Neural cell (in vitro differentiated cells): ENCODE results near the gene KCNH5. TPM values are rescaled to one million over a fixed set of nuclear protein-coding genes. Genes with fewer than 3 reads are reported as not detected.

ENCODE experiments used
- H2AFZ ChIP-seq: fragments of 200-600, 300-800 bp; sonication (generic), shearing (Covaris generic); 2 replicates; pipeline ENCODE4 v1.6.0; 2014; ENCODE audit warnings: low read depth, mild to moderate bottlenecking, antibody characterized with exemption, low read length, moderate library complexity
- H3F3A ChIP-seq: fragments of 200-600 bp; shearing (Covaris generic); 2 replicates; pipeline ENCODE4 v1.6.1; 2016; ENCODE audit warnings: mild to moderate bottlenecking, moderate library complexity, mixed read lengths, antibody characterized with exemption, low read length; ENCODE audit not compliant: insufficient read depth, poor library complexity, severe bottlenecking
- H3K27ac ChIP-seq: fragments of 200-600, 300-800 bp; sonication (generic), shearing (Covaris generic); 2 replicates; pipeline ENCODE4 v1.5.1; 2014; ENCODE audit warnings: mild to moderate bottlenecking, low read length, moderate library complexity
- H3K27me3 ChIP-seq: fragments of 300-800, 200-600 bp; sonication (generic), shearing (Covaris generic); 2 replicates; pipeline ENCODE4 v1.6.0; 2014; ENCODE audit warnings: mild to moderate bottlenecking, low read depth, low read length, moderate library complexity; ENCODE audit not compliant: insufficient read depth
- H3K36me3 ChIP-seq: fragments of 300-800, 200-600 bp; sonication (generic), shearing (Covaris generic); 2 replicates; pipeline ENCODE4 v1.5.1; 2014; ENCODE audit warnings: mild to moderate bottlenecking, antibody characterized with exemption, low read length, moderate library complexity; ENCODE audit not compliant: insufficient read depth
- H3K4me2 ChIP-seq: fragments of 300-800, 200-600 bp; sonication (generic), shearing (Covaris generic); 2 replicates; pipeline ENCODE4 v1.6.0; 2014; ENCODE audit warnings: mild to moderate bottlenecking, low read length
- H3K4me3 ChIP-seq: fragments of 300-800, 200-600 bp; sonication (generic), shearing (Covaris generic); 2 replicates; pipeline ENCODE4 v1.5.1; 2014; ENCODE audit warnings: mild to moderate bottlenecking, low read length, moderate library complexity
- H3K79me2 ChIP-seq: fragments of 200-600 bp; shearing (Covaris generic); replicated peaks from 2 replicates; pipeline ENCODE4 v1.6.0; 2014; ENCODE audit warnings: mild to moderate bottlenecking, low read length, moderate library complexity; ENCODE audit not compliant: insufficient read depth
- H3K9ac ChIP-seq: fragments of 300-800, 200-600 bp; sonication (generic), shearing (Covaris generic); 2 replicates; pipeline ENCODE4 v1.6.1; 2016; ENCODE audit warnings: mild to moderate bottlenecking, low read length, mixed read lengths
- H3K9me2 ChIP-seq: fragments of 200-600 bp; shearing (Covaris generic); 2 replicates; pipeline ENCODE4 v1.6.1; 2016; ENCODE audit warnings: mild to moderate bottlenecking, low read length, mixed read lengths; ENCODE audit not compliant: insufficient read depth
- H3K9me3 ChIP-seq: fragments of 200-600, 300-800 bp; sonication (generic), shearing (Covaris generic); 2 replicates; pipeline ENCODE4 v1.6.1; 2016; ENCODE audit warnings: mild to moderate bottlenecking, mixed run types, low read length, moderate library complexity, mixed read lengths
- H4K20me1 ChIP-seq: fragments of 200-600 bp; shearing (Covaris generic); 2 replicates; pipeline ENCODE4 v1.6.1; 2016; ENCODE audit warnings: mild to moderate bottlenecking, mixed run types; ENCODE audit not compliant: insufficient read depth
- CTCF ChIP-seq: fragments of 450-650 bp; IDR thresholded peaks from 2 replicates; pipeline ENCODE4 v1.5.1; 2014; ENCODE audit warnings: antibody characterized with exemption, mild to moderate bottlenecking, moderate library complexity; ENCODE audit not compliant: poor library complexity, severe bottlenecking
- EP300 ChIP-seq: fragments of 450-650 bp; conservative IDR thresholded peaks from 2 replicates; pipeline ENCODE4 v1.6.1; 2014; ENCODE audit warnings: antibody characterized with exemption, mild to moderate bottlenecking, moderate library complexity; ENCODE audit not compliant: poor library complexity, severe bottlenecking
- EZH2 ChIP-seq: fragments of 200-600, 300-800 bp; shearing (Covaris generic), sonication (generic); IDR thresholded peaks from 2 replicates; pipeline ENCODE4 v1.6.1; 2014; ENCODE audit warnings: antibody characterized with exemption, low read length, borderline replicate concordance, mild to moderate bottlenecking; ENCODE audit not compliant: insufficient read depth, poor library complexity, severe bottlenecking
- MXI1 ChIP-seq: fragments of 450-650 bp; conservative IDR thresholded peaks from 2 replicates; pipeline ENCODE4 v1.6.1; 2014; ENCODE audit warnings: antibody characterized with exemption, mild to moderate bottlenecking; ENCODE audit not compliant: poor library complexity, severe bottlenecking
- POLR2AphosphoS5 ChIP-seq: IDR thresholded peaks from 2 replicates; pipeline ENCODE4 v1.6.1; 2012
- RAD21 ChIP-seq: fragments of 450-650 bp; conservative IDR thresholded peaks from 2 replicates; pipeline ENCODE4 v1.6.1; 2014; ENCODE audit warnings: antibody characterized with exemption, mild to moderate bottlenecking, moderate library complexity
- SMC3 ChIP-seq: fragments of 450-650 bp; conservative IDR thresholded peaks from 2 replicates; pipeline ENCODE4 v1.6.1; 2014; ENCODE audit warnings: antibody characterized with exemption, mild to moderate bottlenecking, moderate library complexity; ENCODE audit not compliant: poor library complexity
- TAF1 ChIP-seq: IDR thresholded peaks from 2 replicates; pipeline ENCODE4 v1.6.1; 2012; ENCODE audit warnings: low read depth
- polyA plus RNA-seq: library from polyadenylated mRNA; depleted of rRNA; stranded (reverse); fragments of >200 nt; gene quantifications from 2 replicates; pipeline ENCODE4 v1.2.3, GENCODE V29; 2014
- TF ChIP-seq, protein P1 (sequence below): IDR thresholded peaks from 2 replicates; pipeline ENCODE4 v1.6.1; 2012; ENCODE audit warnings: borderline replicate concordance

KCNH5 gene
- polyA plus RNA-seq, 1 donor from 2014 or later, result 0.95 TPM

GRCh38 chr14:62718629-62719028 lies 326.6 kb downstream of the KCNH5 start:
- no peaks in the 10 kb centered on the region for H3K36me3 ChIP-seq
- no peaks in the 10 kb centered on the region for H3F3A ChIP-seq
- TF ChIP-seq, protein P1, sequence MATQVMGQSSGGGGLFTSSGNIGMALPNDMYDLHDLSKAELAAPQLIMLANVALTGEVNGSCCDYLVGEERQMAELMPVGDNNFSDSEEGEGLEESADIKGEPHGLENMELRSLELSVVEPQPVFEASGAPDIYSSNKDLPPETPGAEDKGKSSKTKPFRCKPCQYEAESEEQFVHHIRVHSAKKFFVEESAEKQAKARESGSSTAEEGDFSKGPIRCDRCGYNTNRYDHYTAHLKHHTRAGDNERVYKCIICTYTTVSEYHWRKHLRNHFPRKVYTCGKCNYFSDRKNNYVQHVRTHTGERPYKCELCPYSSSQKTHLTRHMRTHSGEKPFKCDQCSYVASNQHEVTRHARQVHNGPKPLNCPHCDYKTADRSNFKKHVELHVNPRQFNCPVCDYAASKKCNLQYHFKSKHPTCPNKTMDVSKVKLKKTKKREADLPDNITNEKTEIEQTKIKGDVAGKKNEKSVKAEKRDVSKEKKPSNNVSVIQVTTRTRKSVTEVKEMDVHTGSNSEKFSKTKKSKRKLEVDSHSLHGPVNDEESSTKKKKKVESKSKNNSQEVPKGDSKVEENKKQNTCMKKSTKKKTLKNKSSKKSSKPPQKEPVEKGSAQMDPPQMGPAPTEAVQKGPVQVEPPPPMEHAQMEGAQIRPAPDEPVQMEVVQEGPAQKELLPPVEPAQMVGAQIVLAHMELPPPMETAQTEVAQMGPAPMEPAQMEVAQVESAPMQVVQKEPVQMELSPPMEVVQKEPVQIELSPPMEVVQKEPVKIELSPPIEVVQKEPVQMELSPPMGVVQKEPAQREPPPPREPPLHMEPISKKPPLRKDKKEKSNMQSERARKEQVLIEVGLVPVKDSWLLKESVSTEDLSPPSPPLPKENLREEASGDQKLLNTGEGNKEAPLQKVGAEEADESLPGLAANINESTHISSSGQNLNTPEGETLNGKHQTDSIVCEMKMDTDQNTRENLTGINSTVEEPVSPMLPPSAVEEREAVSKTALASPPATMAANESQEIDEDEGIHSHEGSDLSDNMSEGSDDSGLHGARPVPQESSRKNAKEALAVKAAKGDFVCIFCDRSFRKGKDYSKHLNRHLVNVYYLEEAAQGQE, result no peak
- no peak for TF ChIP-seq TAF1
- TF ChIP-seq RAD21, result no peak
- no peak for TF ChIP-seq EP300
- no peak for TF ChIP-seq SMC3
- H3K4me3 ChIP-seq, result no peak overlapping the region
- H4K20me1 ChIP-seq, result no peaks in the 10 kb centered on the region
- no peak overlapping the region for H2AFZ ChIP-seq
- no peak overlapping the region for H3K9ac ChIP-seq
- no peaks in the 10 kb centered on the region for H3K9me3 ChIP-seq
- no peak overlapping the region for H3K27ac ChIP-seq
- H3K9me2 ChIP-seq, result no peaks in the 10 kb centered on the region
- no peak overlapping the region for H3K4me2 ChIP-seq
- no peaks in the 10 kb centered on the region for H3K79me2 ChIP-seq
- H3K27me3 ChIP-seq, result no peaks in the 10 kb centered on the region

DNA sequence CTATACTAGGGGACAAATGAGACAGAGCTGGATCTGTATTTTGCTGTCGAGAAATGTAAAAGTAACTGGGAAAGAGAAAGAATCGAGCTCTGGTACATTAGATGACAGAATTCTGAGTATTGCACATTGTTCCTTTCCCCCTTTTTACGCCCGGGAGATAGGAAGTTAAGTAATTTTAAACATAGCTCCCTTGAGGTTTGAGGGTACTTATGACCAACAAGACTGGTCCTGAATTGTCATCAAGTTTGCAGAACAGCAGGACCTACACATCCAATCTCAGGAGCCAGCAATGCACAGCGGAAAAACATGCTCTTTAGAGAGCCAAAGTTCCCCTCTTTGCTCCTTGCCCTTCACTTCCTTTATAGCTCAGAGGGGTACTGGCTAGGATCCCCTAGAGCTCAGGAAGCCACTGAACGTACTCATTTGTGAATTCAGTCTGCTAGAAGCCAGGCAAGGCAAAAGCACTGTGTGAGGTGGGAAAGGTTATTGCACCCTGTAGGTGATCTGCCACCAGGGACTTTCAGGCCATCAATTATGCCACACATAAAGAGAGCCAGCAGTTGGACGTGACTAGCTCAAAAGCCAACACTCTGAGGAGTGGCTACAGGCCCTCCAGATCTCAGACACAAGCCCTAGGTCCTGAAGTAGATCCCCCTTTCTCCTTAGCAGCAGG lies 333.8 kb downstream of the KCNH5 start:
- Histone ChIP-seq H3K9me3 (no peaks in the 10 kb centered on the region), H2AFZ (no peak overlapping the region), H4K20me1 (no peaks in the 10 kb centered on the region), H3F3A (no peaks in the 10 kb centered on the region), H3K9ac (no peak overlapping the region), H3K27me3 (no peaks in the 10 kb centered on the region), H3K9me2 (no peaks in the 10 kb centered on the region), H3K27ac (no peak overlapping the region), H3K4me2 (no peak overlapping the region), H3K36me3 (no peaks in the 10 kb centered on the region), H3K4me3 (no peak overlapping the region), H3K79me2 (no peaks in the 10 kb centered on the region)
- no peak for TF ChIP-seq EP300
- TF ChIP-seq TAF1, result no peak
- no peak for TF ChIP-seq CTCF
- TF ChIP-seq POLR2AphosphoS5, result no peak
- TF ChIP-seq RAD21, result no peak
- no peak for TF ChIP-seq MXI1
- no peak for TF ChIP-seq SMC3
- no peak for TF ChIP-seq EZH2
- TF ChIP-seq, protein P1, result no peak
